HG02884 (cell line): Measurements from ENCODE around the gene ALDOA.
"Not testable (repeated sequence)": the region's sequence is repeated elsewhere in the genome, so short reads cannot be mapped to it uniquely, and the experiment has no call there.

Source experiments
- ATAC-seq: cut with Tn5 transposase; IDR thresholded peaks from one replicate; pipeline ENCODE4 v1.9.1; 2021; ENCODE audit warnings: mild to moderate bottlenecking, moderate library complexity; ENCODE audit not compliant: unreplicated experiment

ALDOA gene

DNA sequence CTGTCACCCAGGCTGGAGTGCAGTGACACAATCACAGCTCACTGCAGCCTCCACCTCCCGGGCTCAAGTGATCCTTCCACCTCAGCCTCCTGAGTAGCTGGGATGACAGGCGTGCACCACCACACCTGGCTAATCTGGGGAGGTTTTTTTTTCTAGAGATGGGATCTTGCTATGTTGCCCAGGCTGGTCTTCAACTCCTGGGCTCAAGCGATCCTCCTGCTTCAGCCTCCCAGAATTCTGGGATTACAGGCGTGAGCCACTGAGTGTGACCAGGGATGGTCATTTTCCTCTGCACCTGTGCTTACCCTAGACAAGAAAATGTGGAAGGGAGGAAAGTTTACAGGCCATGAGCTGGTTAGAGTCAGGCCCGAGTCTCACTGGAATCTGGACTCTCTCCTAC, 24.9 kb upstream of the ALDOA start:
- not testable (repeated sequence) for ATAC-seq

DNA sequence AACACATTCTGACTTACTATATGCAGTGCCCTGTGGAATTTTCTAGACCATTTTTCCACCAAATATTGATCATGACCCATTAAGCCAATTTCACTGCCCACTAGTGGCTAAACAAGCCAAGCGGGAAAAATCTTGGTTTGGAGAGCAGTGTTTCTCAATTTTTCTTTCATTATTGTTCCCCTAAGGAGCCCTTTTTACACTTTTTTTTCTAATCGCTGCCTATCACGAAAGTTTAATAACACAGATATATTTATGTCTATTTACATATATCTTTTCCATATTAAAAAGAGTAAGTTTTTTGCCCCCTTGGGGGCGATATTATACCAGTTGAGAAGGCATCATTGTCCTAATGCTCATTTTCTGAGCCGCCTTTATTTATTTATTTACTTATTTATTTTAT, 23.7 kb upstream of the ALDOA start:
- ATAC-seq: no peak

DNA sequence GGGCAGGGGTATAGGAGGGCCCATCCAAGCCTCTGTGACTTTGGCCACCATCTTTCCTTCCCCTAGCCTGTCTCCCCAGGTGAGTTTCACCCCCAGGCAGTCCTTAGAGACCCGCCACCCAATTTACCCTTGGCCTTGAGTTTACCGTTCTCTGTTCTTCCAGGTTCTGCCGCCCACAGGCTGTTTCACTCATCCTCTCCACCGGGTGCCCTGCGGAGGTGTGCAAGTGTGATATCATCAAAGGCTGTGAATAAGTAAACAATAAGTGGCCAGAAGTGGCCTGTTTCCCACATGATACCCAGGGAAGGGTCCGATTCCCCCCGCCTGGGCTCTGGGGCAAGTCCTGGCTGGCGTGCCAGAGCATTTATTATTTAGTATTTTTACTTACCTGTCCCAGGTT, 19.4 kb upstream of the ALDOA start:
- no peak for ATAC-seq

DNA sequence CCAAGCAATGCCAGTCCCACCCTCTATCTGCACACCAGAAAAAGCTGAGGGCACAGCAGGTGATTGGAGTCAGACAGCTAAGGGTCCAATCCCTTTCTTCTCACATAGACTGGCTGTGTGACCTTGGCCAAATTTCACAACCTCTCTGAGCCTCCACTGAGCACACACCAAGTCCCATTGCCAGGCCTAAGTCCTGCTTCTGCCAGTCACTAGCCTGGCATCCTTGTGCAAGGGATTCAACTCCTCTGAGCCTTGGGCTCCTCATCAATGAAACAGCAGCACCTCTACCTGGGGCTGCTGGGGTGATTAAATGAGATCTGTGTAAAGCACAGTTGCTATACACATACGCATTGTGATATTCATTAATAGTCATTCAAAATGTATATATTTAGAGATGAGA, 19.0 kb upstream of the ALDOA start:
- no peak for ATAC-seq

DNA sequence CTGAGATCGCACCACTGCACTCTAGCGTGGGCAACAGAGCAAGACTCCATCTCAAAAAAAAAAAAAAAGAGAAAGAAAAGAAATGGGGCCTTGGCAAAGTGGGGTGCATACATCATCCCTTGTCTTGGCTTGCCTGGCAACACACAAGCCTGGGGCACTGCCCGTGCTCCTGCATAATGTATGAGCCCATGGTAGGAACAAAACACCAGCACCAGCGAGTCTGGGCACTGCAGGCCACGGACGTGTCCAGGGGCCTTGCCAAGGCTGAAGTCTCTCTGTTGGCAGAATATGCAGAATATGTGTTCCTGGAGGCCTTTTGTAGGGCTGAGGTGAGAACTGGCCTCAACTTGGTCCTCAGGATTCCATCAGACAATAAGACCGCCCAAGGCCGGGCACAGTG, 15.7 kb upstream of the ALDOA start:
- ATAC-seq: no peak

DNA sequence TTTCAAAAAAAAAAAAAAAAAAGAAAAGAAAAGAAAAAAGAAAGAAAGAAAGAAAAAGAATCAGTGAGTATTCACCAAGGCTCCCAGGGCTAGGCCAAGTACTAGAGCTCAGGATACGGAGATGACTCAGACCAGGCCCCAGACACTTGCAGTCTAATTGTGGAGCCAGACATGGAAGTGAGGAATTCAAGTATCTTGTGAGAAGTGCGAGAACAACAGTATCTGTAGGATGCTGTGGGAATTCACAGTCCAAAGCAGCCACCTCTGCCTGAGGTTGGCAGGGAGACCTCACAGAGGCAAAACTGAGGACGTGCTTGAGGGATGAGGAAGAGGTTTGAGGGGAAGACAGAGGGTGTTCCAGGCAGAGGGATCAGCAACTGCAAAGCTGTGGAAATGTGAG, 14.0 kb upstream of the ALDOA start:
- no peak for ATAC-seq

DNA sequence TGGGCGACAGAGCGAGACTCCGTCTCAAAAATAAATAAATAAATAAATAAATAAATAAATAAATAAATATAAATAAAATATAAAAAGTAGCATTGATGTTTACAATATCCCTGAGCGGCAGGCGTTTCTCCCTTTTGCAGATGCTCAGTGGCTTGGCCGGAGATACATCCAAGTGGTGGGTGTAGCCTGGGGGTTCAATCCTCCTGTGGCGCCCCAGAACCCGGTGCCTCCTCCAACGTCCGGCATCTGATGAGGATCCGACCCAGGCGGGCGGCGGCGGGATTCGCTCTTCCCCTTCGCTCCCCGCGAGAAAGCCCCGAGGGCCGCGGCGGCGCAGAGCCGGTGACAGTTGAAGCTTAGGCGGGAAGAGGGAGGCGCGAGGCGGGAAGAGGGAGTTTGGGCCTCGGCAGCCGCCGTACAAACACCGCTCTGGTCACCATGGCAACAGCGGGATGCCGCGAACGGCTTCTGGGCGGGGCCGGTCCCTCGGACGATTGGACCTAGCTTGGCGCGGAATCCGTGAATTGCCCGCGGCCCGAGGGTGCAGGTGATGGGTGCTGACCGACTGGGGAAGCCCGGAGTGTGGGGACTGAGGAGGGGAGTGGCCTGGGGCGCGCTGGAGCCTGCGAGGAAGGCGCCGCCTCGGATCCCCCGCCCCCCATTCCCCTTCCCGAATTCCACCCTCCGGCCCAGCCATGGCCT, 12.7 kb upstream of the ALDOA start:
- ATAC-seq: no peak

DNA sequence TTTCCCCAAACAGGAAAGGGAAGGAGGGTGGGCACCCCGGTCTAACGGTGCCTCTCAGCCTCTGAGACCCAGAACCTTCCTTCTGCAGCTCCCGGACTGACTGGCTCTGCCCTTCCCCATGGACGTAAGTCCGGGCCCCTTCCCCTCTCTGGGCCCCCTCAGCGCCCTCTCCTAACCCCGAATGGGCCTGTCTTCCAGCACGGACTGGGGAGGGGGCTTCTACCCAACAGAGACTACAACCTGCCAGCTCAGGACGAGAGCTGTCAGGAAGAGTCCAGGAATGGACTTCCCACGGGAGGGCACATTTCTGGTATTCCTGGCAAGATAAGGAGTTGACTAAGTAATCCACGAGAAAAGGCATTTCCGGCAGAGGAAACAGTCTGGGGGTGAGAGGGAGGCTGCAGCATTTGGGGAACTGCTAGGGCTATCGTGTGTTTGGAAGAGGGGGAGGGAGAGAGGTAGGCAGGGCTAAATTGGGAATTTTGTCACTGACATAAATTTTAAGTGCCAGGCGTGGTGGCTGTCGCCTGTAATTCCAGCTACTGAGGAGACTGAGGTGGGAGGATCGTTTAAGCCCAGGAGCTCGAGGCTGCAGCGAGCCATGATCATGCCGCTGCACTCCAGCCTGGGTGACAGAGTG, 12.1 kb upstream of the ALDOA start:
- no peak for ATAC-seq

DNA sequence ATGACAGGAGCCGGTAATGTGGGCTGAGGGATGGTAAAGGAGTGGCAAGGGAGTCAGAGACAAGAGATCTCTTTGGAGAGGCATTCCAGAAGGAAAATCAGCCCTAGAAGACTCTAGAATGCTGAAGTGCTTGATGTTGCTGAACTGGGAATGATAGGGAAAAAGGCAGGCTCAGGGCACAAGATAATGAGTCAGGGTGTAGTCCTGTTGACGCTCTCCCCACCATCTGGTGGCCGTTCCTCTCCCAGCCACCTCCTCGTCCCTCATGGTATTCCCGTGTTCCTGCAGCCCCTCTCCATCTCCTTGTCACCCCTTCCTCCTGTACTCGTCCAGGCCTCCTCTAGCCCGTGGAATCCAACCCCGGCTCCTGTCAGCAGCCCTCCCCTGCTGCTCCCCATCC, 11.1 kb upstream of the ALDOA start:
- ATAC-seq: no peak

DNA sequence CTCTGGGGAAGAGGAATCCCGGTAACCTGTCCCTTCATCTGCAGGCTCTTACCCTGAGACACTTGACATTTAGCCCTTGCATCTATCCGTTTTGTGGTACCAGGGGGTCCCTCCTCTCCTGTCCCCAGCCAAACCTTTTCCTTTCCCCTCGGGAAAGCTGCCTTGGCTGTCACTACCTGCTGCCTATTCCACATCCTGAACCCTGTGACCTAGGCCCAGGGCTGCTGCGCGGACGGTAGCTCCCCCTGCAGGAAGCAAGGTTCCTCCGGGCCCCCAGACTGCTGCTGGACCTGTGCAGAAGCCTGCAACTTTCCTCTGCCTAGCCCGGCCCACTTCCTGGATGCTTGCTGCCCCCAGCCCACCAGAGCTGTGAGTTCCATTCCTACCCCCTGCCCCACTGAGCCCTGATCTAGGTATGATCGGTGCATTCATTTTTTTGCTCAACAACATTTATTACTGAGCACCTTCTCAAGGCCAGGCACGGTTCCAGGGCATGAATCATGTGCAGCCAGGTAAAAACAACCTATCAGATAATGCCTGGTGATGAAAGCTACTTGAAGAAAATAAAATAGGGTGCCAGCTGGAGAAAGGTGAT, 10.5 kb upstream of the ALDOA start:
- ATAC-seq: no peak

DNA sequence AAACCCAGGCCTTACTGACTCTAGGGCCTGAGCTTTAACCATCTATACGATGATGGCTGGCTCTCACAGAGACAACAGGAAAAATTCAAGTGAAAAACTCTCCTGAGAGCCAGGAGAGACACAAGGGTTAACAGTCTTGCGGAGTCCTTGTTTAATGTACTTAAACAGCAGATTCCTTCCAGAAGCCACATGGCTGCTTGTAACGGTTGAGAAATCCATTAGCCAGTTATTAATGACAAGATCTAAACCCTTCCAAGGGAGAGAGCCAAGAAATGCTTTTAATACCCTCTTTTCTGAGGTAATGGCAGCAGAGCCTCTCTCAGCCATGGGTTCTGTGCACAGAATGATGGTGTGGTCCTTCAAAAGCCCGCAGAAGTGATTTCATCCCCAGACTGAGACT, 5.2 kb upstream of the ALDOA start:
- no peak for ATAC-seq

DNA sequence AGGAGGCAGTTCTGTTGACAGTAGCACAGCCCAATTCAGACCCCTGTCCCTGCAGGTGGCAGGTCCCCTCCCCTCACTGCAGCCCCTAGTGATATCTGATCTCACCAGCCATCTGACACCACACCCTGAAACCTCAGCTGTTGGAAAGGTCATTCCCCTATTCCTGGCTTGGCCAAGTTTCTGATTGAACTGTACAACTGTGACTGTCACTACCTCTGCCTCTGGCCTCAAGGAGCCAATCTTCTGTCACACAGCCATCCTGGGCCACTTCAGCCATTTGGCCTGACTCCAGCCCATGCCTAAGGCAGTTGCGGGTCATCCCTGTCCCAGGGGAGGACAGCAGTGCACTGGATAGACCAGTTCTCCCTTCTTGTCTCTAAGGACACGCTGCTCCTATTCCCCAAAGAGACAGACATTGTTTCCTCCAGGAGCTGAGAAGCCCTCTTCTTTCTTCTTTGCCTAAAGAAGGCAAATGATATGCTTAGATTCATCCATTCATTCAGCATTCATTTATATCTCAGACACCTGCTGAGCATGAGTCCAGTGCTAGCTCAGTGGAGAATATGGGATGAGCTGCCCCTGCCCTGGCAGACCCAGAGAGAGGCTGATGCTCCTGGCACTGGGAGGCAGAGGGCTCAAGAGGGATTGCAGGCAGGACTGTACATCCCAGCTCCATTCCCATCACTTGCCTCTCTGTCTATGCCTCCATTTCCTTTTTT, 4.6 kb upstream of the ALDOA start:
- ATAC-seq: no peak

DNA sequence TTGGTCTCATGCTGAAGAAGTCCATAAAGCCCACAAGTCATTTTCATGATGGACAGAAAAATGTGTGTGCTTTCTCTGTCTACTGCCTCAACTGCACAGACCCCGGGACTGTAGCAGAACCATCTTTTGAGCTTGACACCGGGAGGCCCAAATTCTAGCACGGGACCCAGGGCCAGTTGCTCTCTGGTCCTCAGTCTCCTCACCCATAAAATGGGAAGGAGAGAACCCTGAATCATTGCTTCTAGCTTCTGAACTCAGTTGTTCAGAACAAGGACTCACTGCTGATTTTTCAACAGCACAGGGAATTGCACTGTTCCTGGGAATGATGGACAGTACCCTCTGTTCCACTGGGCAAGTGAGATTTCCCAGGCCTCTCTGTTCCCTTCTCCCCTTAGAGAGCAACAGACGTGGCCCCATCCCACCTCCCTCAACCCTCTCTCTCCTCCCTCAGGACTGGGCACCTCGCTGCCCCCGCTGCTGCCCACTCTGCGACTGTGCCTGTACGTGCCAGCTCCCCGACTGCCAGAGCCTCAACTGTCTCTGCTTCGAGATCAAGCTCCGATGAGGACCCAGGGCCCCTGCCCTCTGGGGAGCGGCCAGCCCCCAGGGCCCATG, 2.2 kb upstream of the ALDOA start:
- ATAC-seq: no peak

DNA sequence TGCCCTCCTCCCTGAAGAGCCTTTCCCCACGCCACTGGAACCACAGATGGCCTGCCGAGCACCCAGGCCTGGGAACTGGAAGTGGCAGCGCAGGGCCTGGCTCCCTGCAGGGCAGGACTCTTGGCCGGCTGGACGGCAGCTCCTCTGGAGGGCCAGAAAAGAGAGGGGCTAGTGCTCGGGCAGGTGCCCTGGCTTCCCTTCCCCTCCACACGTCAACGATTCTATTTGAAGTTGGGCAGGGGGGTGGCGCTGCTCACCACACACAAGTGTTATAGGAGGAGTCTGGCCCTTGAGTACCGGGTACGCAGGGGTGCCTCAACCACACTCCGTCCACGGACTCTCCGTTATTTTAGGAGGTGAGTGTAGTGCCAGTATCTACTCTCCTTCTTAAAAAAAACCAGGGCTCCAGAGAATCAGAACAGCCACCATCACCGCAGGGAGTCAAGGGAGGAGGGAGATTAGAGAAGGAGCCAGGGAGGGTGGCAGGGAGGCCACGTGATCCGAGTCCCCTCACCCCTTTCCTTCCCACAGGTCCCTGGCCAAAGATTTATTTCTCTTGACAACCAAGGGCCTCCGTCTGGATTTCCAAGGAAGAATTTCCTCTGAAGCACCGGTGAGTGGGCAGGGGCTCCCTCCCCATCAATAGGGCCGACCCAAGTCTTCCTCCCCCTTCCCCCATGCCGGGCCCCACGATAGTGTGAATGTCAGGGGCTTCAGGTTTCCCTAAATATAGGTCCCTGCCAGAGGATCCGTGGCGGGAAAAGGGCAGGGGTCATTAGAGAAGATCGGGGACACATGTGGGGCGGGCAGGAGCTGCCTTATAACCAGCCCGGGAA, 1.4 kb upstream of the ALDOA start:
- ATAC-seq: no peak

DNA sequence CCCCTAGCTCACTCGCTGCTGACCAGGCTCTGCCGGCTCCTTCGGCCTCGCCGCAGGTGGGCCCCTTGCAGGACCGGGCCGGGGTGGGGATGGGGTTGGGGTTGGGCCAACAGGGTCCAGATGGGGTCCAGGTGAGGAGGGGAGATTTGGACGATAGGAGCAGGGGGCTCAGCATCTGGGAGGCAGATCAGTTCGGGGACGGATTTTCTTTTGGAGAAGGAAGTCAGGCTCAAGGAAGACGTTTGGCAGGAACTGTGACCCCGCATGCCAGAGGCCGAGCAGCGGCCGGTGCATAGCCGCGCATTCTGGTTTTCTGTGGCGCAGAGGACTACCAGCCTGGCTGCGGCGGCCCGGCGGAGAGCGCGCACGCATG, 845 bp upstream of the ALDOA start:
- no peak for ATAC-seq

DNA sequence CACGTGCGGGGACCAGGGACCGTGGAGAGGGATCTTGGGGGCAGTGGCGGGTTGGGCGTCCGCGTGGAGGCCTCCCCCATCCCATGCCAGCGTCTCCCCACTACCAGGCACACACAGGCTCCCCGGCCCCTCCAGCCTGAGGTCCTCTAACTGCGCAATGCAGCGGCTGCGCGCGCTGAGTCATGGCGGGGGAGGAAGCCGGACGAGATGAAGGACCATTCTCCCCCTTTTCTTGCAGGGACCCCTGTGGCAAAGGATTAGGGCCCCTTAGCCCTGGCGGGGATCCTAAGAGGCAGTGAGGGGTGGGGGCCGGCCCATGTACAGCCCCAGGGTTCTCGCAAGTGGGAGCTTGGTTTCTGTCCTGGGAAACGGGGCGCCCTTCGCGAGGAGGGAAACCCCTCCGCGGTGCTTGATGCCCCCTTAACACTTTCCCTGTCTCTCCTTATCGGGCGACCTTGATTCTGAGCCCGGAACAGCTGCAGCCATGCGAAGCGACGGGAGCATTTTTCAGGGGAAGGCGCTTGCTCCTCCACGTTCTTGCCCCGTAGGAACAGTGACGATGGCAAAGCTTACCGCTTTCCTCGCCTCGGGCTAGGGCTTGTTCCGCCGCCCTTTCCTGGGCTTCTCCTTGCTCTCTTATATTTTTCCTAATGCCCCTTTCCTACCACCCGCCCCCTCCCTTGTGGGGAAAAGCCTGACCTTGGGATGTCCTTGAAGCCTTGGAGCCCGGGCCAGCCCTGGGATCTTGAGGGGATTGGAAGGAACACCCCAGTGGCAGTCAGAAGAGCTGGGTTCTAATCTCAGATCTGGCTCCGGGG, 592 bp downstream of the ALDOA start:
- ATAC-seq: no peak

DNA sequence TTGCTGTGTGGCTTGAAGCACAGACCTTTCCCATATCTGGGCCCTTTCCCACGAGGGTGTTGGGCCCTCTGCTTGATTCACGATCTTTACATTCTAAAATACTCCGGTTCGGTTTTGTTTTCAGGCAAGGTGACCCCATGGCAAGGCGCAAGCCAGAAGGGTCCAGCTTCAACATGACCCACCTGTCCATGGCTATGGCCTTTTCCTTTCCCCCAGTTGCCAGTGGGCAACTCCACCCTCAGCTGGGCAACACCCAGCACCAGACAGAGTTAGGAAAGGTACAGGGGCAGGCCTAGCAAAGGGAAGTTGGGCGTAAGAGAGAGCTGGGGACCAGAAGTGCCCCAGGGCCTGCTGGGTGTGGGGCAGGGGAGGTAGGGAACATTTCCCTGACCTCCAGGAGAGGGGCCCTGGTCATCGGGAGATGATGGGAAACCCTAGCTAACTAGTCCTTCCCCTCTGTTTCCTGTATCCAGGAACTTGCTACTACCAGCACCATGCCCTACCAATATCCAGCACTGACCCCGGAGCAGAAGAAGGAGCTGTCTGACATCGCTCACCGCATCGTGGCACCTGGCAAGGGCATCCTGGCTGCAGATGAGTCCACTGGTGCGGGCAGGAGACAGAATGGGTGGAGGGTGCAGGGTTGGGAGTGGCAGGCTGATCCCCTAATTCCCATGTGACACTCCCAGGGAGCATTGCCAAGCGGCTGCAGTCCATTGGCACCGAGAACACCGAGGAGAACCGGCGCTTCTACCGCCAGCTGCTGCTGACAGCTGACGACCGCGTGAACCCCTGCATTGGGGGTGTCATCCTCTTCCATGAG, 1.4 kb downstream of the ALDOA start:
- ATAC-seq: no peak

DNA sequence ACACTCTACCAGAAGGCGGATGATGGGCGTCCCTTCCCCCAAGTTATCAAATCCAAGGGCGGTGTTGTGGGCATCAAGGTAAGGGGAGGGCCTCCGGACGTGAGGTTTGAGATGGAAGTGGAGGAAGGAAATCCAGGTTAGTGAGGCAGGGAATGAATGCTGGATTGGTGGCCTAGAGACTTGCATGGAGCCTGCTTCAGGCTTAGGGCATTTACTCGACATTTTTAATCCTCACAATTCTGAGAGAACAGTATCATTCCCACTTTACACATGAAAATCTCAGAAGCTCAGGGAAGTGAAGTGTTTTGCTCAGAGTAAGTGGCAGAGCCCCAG, 2.0 kb downstream of the ALDOA start:
- no peak for ATAC-seq

DNA sequence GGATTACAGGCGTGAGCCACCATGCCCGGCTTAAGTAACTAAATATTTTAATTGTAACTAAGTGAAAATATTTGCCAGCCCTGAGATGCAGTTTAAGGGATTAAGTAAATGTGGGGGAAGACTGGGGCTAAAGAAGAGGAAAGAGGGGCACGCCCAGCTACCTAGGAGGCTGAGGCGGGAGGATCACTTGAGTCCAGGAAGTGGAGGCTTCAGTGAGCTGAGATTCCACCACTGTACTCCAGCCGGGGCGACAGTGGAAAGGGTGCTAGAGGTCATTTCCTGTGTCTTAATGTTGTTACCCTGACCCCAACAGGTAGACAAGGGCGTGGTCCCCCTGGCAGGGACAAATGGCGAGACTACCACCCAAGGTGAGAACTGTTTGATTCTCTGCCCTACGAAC, 2.8 kb downstream of the ALDOA start:
- ATAC-seq: no peak
